IMR-90 (cell line): Measurements from ENCODE around the gene CCNI2. TPM values are rescaled to one million over a fixed set of nuclear protein-coding genes. Genes with fewer than 3 reads are reported as not detected.

Experiments
- ATAC-seq: fragments of 200-7000 bp; cut with Tn5 transposase; 2 replicates; pipeline ENCODE4 v1.9.1; 2020; ENCODE audit warnings: low read depth, mild to moderate bottlenecking, moderate library complexity
- BruUV-seq: library from RNA; stranded (reverse); fragments of 400-500 nt; replicated peaks from 2 replicates; lab custom pipeline; 2021; lab: Mats Ljungman, UMichigan
- CTCF ChIA-PET: fragments of 300-600 bp; formaldehyde crosslinking; extraction: SDS; loops from one replicate; lab custom pipeline; 2021; ENCODE audit warnings: antibody characterized with exemption; lab: Yijun Ruan, JAX
- POLR2A ChIA-PET: fragments of 300-600 bp; sonication (Branson Sonifier 250); formaldehyde crosslinking; loops from one replicate; lab custom pipeline; 2022; ENCODE audit warnings: antibody characterized with exemption; ENCODE audit not compliant: unreplicated experiment; lab: Charles Lee
- DNase-seq: peaks from one replicate; pipeline ENCODE4 v3.0.0; 2013
- H2AFZ ChIP-seq: replicated peaks from 2 replicates; pipeline ENCODE3; 2013; ENCODE audit warnings: low read length, mild to moderate bottlenecking; ENCODE audit not compliant: poor library complexity
- H2AK5ac ChIP-seq: 2 replicates; pipeline ENCODE4 v1.6.1; 2013; ENCODE audit warnings: low read depth, low read length, inconsistent platforms
- H2AK9ac ChIP-seq: replicated peaks from 2 replicates; pipeline ENCODE3; 2013; ENCODE audit warnings: mild to moderate bottlenecking, low read depth, low read length, moderate library complexity; ENCODE audit not compliant: poor library complexity
- H2BK120ac ChIP-seq: 2 replicates; pipeline ENCODE4 v1.6.1; 2013; ENCODE audit warnings: low read depth, low read length, inconsistent platforms
- H2BK15ac ChIP-seq: 3 replicates; pipeline ENCODE4 v1.6.1; 2013; ENCODE audit warnings: low read depth, low read length, inconsistent platforms
- H2BK20ac ChIP-seq: 2 replicates; pipeline ENCODE4 v1.6.1; 2013; ENCODE audit warnings: low read depth, mild to moderate bottlenecking, inconsistent platforms, low read length, moderate library complexity
- H2BK5ac ChIP-seq: 2 replicates; pipeline ENCODE4 v1.6.1; 2013; ENCODE audit warnings: mild to moderate bottlenecking, low read depth, low read length, inconsistent platforms; ENCODE audit not compliant: poor library complexity, severe bottlenecking
- H3K14ac ChIP-seq: replicated peaks from 2 replicates; pipeline ENCODE4 v1.6.1; 2013; ENCODE audit warnings: low read depth, low read length, inconsistent platforms
- H3K18ac ChIP-seq: 2 replicates; pipeline ENCODE4 v1.6.1; 2013; ENCODE audit warnings: low read depth, low read length, control low read depth
- H3K23ac ChIP-seq: 2 replicates; pipeline ENCODE4 v1.6.1; 2013; ENCODE audit warnings: low read depth, low read length, inconsistent platforms
- H3K27ac ChIP-seq: 2 replicates; pipeline ENCODE4 v1.5.1; 2013; ENCODE audit warnings: mild to moderate bottlenecking, control low read depth, low read length; ENCODE audit not compliant: insufficient read depth
- H3K27me3 ChIP-seq: 2 replicates; pipeline ENCODE4 v1.6.1; 2013; ENCODE audit warnings: low read length; ENCODE audit not compliant: control insufficient read depth, insufficient read depth
- H3K36me3 ChIP-seq: 2 replicates; pipeline ENCODE4 v1.6.1; 2013; ENCODE audit warnings: low read length, mixed read lengths; ENCODE audit not compliant: control insufficient read depth, insufficient read depth
- H3K4ac ChIP-seq: 2 replicates; pipeline ENCODE4 v1.6.1; 2013; ENCODE audit warnings: low read depth, low read length, inconsistent platforms
- H3K4me1 ChIP-seq: 2 replicates; pipeline ENCODE4 v1.6.1; 2013; ENCODE audit warnings: low read length, mixed read lengths; ENCODE audit not compliant: control insufficient read depth, insufficient read depth
- H3K4me2 ChIP-seq: 2 replicates; pipeline ENCODE4 v1.6.1; 2013; ENCODE audit warnings: low read depth, mild to moderate bottlenecking, control low read depth, low read length, moderate library complexity
- H3K4me3 ChIP-seq: 2 replicates; pipeline ENCODE4 v1.5.1; 2013; ENCODE audit warnings: low read depth, mild to moderate bottlenecking, control low read depth, low read length, moderate library complexity; ENCODE audit not compliant: insufficient read depth
- H3K56ac ChIP-seq: 2 replicates; pipeline ENCODE4 v1.6.1; 2013; ENCODE audit warnings: low read length, inconsistent platforms; ENCODE audit not compliant: insufficient read depth; ENCODE audit errors: extremely low read depth
- H3K79me1 ChIP-seq, 2 experiments: 2 replicates each; pipeline ENCODE4 v1.6.1; 2013; ENCODE audit warnings: low read length in 2 of 2, inconsistent platforms in 1 of 2, low read depth in 1 of 2
- H3K9ac ChIP-seq: 2 replicates; pipeline ENCODE4 v1.6.1; 2013; ENCODE audit warnings: low read depth, low read length, control low read depth
- H3K9me1 ChIP-seq: 2 replicates; pipeline ENCODE4 v1.6.1; 2013; ENCODE audit warnings: low read length, inconsistent platforms; ENCODE audit not compliant: insufficient read depth
- H3K9me3 ChIP-seq: 2 replicates; pipeline ENCODE4 v1.6.1; 2013; ENCODE audit warnings: low read length; ENCODE audit not compliant: control insufficient read depth, insufficient read depth
- H4K20me1 ChIP-seq: 2 replicates; pipeline ENCODE4 v1.6.1; 2013; ENCODE audit warnings: low read length, inconsistent platforms; ENCODE audit not compliant: insufficient read depth
- H4K5ac ChIP-seq: 2 replicates; pipeline ENCODE4 v1.6.1; 2013; ENCODE audit warnings: mild to moderate bottlenecking, low read depth, low read length, control low read depth
- H4K8ac ChIP-seq, 2 experiments: 2 replicates each; pipeline ENCODE4 v1.6.1; 2013; ENCODE audit warnings: low read depth in 2 of 2, low read length in 2 of 2, control low read depth in 1 of 2, inconsistent platforms in 1 of 2
- H4K91ac ChIP-seq: 2 replicates; pipeline ENCODE4 v1.6.1; 2013; ENCODE audit warnings: low read depth, low read length, inconsistent platforms; ENCODE audit not compliant: insufficient read depth
- BHLHE40 ChIP-seq: fragments of 150-350 bp; IDR thresholded peaks from 2 replicates; pipeline ENCODE4 v1.6.1; 2016; ENCODE audit warnings: mild to moderate bottlenecking, low read depth, low read length
- CHD1 ChIP-seq: IDR thresholded peaks from 2 replicates; pipeline ENCODE4 v1.6.1; 2012; ENCODE audit warnings: low read depth, low read length, improper control_type of control experiment
- CTCF ChIP-seq: conservative IDR thresholded peaks from 2 replicates; pipeline ENCODE4 v1.5.1; 2012; ENCODE audit warnings: mild to moderate bottlenecking, low read depth, low read length, improper control_type of control experiment
- FOS ChIP-seq: fragments of 150-350 bp; IDR thresholded peaks from 2 replicates; pipeline ENCODE4 v1.6.1; 2016; ENCODE audit warnings: low read depth, low read length
- MAZ ChIP-seq: IDR thresholded peaks from 2 replicates; pipeline ENCODE4 v1.6.1; 2012; ENCODE audit warnings: low read depth, mild to moderate bottlenecking, low read length, improper control_type of control experiment, moderate library complexity, borderline replicate concordance
- MXI1 ChIP-seq: IDR thresholded peaks from 2 replicates; pipeline ENCODE4 v1.6.1; 2012; ENCODE audit warnings: low read depth, mild to moderate bottlenecking, low read length, moderate library complexity, borderline replicate concordance
- NFE2L2 ChIP-seq: fragments of 150-350 bp; IDR thresholded peaks from 2 replicates; pipeline ENCODE4 v1.6.1; 2016; ENCODE audit warnings: low read depth, mild to moderate bottlenecking, low read length
- POLR2A ChIP-seq: IDR thresholded peaks from 2 replicates; pipeline ENCODE4 v1.6.1; 2012; ENCODE audit warnings: mild to moderate bottlenecking, low read depth, low read length
- RAD21 ChIP-seq: IDR thresholded peaks from 2 replicates; pipeline ENCODE4 v1.6.1; 2012; ENCODE audit warnings: low read length, improper control_type of control experiment
- RCOR1 ChIP-seq: IDR thresholded peaks from 2 replicates; pipeline ENCODE4 v1.6.1; 2012; ENCODE audit warnings: mild to moderate bottlenecking, low read length, improper control_type of control experiment; ENCODE audit not compliant: insufficient replicate concordance
- RFX5 ChIP-seq: IDR thresholded peaks from 2 replicates; pipeline ENCODE4 v1.8.0; 2012; ENCODE audit warnings: low read depth, mild to moderate bottlenecking, low read length, moderate library complexity
- SMC3 ChIP-seq: fragments of 150-350 bp; IDR thresholded peaks from 2 replicates; pipeline ENCODE4 v1.6.1; 2016; ENCODE audit warnings: low read depth, mild to moderate bottlenecking, antibody characterized with exemption, low read length, moderate library complexity
- WGBS, 2 experiments: methylation state at CpG; one replicate each; pipeline versions ENCODE4 v1.1.5 to v1.1.7; 2013; ENCODE audit warnings: missing lambda C conversion rate in 2 of 2; ENCODE audit not compliant: insufficient read length in 1 of 2; ENCODE audit errors: extremely low coverage in 2 of 2; 5-methylcytosine and 5-hydroxymethylcytosine counted together
- dilution Hi-C: fragments of 300-500 bp; cut with HindIII; formaldehyde crosslinking; loops from one replicate; pipeline ENCODE4 v1.14.3; 2018; ENCODE audit warnings: low sequenced_read_pairs; ENCODE audit not compliant: unreplicated experiment
- in situ Hi-C: fragments of 300-500 bp; cut with MboI; formaldehyde crosslinking; loops from 3 replicates; pipeline ENCODE4 v1.14.3; 2019; ENCODE audit warnings: low sequenced_read_pairs, inconsistent platforms, mixed read lengths
- intact Hi-C: fragments of 100-400 bp; cut with micrococcal nuclease; formaldehyde crosslinking; loops from 2 replicates; pipeline ENCODE4 v1.10.0; 2022
- polyA plus RNA-seq, 3 experiments: library from polyadenylated mRNA; depleted of rRNA; stranded (reverse); fragments of >200 nt; gene quantifications; 2 replicates each; pipeline ENCODE4 v1.2.3, GENCODE V29; 2012; ENCODE audit warnings: low replicate concordance in 1 of 3
- total RNA-seq: library from RNA; depleted of rRNA; stranded (reverse); fragments of >200 nt; gene quantifications from 2 replicates; pipeline ENCODE4 v1.2.3, GENCODE V29; 2012
- TF ChIP-seq, protein P1 (sequence below): fragments of 150-350 bp; IDR thresholded peaks from 2 replicates; pipeline ENCODE4 v1.6.1; 2016; ENCODE audit warnings: low read depth, mild to moderate bottlenecking, low read length, moderate library complexity, borderline replicate concordance

Gene CCNI2
- total and polyA plus RNA-seq, 2 of the 4 experiments (the other 2 are of a cell fraction) = not detected

DNA sequence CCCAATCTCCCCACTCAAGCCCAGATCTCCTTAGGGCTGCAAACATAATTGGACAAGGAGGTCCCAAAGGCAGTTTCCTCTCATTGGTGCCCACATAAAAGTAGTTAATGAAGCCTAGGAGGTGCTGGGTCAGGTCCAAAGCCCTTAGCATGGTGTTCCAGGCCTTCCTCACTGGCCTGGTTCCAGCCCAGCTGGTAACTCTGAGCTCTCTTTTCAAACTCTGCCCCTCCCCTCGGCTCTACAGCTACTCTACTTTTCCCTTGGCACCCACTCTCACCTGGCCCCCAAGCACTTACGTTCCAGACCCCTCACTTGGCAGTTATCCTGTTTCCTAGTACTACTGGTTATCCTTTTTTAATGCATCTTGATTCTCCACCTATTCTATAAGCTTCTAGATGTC is 19.9 kb downstream of the CCNI2 start:
- H3K18ac ChIP-seq = no peak overlapping the region
- CTCF ChIA-PET = interaction anchor here (0.7 to 1.3 kb wide), 3 partner anchors 12 to 1020 kb away, joined by 3 to 5 read pairs (median 3); no protein-coding TSS in a partner anchor
- H3K36me3 ChIP-seq = peaks cover 26% of the 10 kb centered on the region
- H2BK15ac ChIP-seq = 0 out of 3 replicates have a peak overlapping the region, but pooled peaks have one; percentile 20
- no peak overlapping the region for H3K4me3 ChIP-seq
- 83% methylated on average over 2 of the region's 2 CpGs; no CpG with 5 or more reads in 1 of the 2 experiments for WGBS, 2 experiments
- H3K4me1 ChIP-seq = peaks cover 21% of the 10 kb centered on the region
- BruUV-seq = no TSS peak
- TF ChIP-seq BHLHE40 (no peak), SMC3 (no peak), FOS (no peak), MXI1 (no peak), CHD1 (no peak), RFX5 (no peak), MAZ (no peak), RAD21 (no peak), CTCF (no peak), POLR2A (no peak), RCOR1 (no peak), NFE2L2 (no peak)
- TF ChIP-seq, protein P1, sequence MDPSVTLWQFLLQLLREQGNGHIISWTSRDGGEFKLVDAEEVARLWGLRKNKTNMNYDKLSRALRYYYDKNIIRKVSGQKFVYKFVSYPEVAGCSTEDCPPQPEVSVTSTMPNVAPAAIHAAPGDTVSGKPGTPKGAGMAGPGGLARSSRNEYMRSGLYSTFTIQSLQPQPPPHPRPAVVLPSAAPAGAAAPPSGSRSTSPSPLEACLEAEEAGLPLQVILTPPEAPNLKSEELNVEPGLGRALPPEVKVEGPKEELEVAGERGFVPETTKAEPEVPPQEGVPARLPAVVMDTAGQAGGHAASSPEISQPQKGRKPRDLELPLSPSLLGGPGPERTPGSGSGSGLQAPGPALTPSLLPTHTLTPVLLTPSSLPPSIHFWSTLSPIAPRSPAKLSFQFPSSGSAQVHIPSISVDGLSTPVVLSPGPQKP = no peak
- no peak overlapping the region; the same call in 1 of the 2 replicates for H4K5ac ChIP-seq
- no peaks in the 10 kb centered on the region for H3K27me3 ChIP-seq
- H2AK9ac ChIP-seq = no peak overlapping the region
- dilution Hi-C loops (no loop called here), in situ Hi-C loops (no loop called here), intact Hi-C loops (no loop called here)
- no peaks in the 10 kb centered on the region for H3K9me3 ChIP-seq
- DNase-seq = no peak
- H4K8ac ChIP-seq = peak overlapping the region; percentile 23 to 48; a peak in 2 of 4 replicates
- H4K91ac ChIP-seq = peak overlapping the region; percentile 82; the same call in 1 of the 2 replicates
- H2BK20ac ChIP-seq = peak overlapping the region; percentile 32; the same call in 1 of the 2 replicates
- H2BK120ac ChIP-seq = peak overlapping the region; percentile 76
- peak overlapping the region; percentile 76 for H3K14ac ChIP-seq
- H3K9ac ChIP-seq = no peak overlapping the region
- peaks cover 41% of the 10 kb centered on the region for H3K9me1 ChIP-seq
- no peak overlapping the region for H3K23ac ChIP-seq
- peak overlapping the region; percentile 28; the same call in 1 of the 2 replicates for H2AK5ac ChIP-seq
- H3K79me1 ChIP-seq = peaks cover 29 to 69% of the 10 kb centered on the region in 2 experiments
- POLR2A ChIA-PET = interaction anchor here (0.9 kb wide), 1 partner anchor 53 kb away, joined by 5 read pairs; no protein-coding TSS in a partner anchor
- H4K20me1 ChIP-seq = peaks cover 41% of the 10 kb centered on the region
- peak overlapping the region; percentile 90 for H3K4ac ChIP-seq
- H2BK5ac ChIP-seq = no peak overlapping the region
- H3K27ac ChIP-seq = no peak overlapping the region; the same call in 1 of the 2 replicates
- H3K56ac ChIP-seq = no peak overlapping the region
- no peak overlapping the region; the same call in 1 of the 2 replicates for H3K4me2 ChIP-seq
- ATAC-seq = no peak
- no peak overlapping the region for H2AFZ ChIP-seq
